ENCODE measurements around the gene SMAD3.

DNA sequence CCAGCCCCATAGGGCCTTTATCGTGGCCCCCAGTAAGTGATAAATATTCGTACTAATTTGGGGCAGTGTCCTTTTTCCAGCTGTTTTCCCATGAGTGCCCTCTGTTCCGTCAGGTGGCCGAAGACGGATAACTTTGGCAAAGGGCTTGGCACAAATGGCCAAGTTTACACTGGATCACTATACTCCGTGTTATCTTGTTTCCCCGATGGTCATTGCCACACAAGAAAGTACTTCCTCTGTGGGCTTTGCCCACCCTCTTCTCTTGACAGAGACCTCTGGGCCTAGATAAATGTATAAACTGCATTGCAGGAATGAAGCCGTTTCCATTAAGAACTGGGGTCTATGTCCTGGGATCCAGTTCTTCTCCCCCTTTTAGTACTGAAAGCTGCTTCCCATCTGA is 39.1 kb downstream of the SMAD3 start:
- TF ChIP-seq, protein P1, sequence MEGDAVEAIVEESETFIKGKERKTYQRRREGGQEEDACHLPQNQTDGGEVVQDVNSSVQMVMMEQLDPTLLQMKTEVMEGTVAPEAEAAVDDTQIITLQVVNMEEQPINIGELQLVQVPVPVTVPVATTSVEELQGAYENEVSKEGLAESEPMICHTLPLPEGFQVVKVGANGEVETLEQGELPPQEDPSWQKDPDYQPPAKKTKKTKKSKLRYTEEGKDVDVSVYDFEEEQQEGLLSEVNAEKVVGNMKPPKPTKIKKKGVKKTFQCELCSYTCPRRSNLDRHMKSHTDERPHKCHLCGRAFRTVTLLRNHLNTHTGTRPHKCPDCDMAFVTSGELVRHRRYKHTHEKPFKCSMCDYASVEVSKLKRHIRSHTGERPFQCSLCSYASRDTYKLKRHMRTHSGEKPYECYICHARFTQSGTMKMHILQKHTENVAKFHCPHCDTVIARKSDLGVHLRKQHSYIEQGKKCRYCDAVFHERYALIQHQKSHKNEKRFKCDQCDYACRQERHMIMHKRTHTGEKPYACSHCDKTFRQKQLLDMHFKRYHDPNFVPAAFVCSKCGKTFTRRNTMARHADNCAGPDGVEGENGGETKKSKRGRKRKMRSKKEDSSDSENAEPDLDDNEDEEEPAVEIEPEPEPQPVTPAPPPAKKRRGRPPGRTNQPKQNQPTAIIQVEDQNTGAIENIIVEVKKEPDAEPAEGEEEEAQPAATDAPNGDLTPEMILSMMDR (conservative IDR thresholded peaks at IDR 0.05; ENCODE audit: low read depth, low read length) = no peak
- TF ChIP-seq RAD21 (IDR thresholded peaks at IDR 0.05; ENCODE audit: low read length) (no peak), MAZ (IDR thresholded peaks at IDR 0.05; ENCODE audit: borderline replicate concordance, low read depth, low read length) (no peak), MAFK (IDR thresholded peaks at IDR 0.05; ENCODE audit: low read depth, low read length) (no peak), MXI1 (IDR thresholded peaks at IDR 0.05; ENCODE audit: borderline replicate concordance, low read depth, low read length) (no peak), FOS (IDR thresholded peaks at IDR 0.05; ENCODE audit: low read depth, low read length) (no peak), POLR2A (IDR thresholded peaks at IDR 0.05; ENCODE audit: low read depth, low read length) (no peak), SMC3 (IDR thresholded peaks at IDR 0.05; ENCODE audit: low read depth, low read length) (no peak), RFX5 (IDR thresholded peaks at IDR 0.05; ENCODE audit: low read depth, low read length) (no peak)
